ENCODE measurements around the gene SRGAP2C.
"Not testable (repeated sequence)": the region's sequence is repeated elsewhere in the genome, so short reads cannot be mapped to it uniquely, and the experiment has no call there.

- not testable (repeated sequence) for TF ChIP-seq CTCF, POLR2A (IDR thresholded peaks at IDR 0.05)
These were observed 96.7 kb downstream of the SRGAP2C start for GRCh38 chr1:121281480-121281879.
